HFF-Myc (cell line): ENCODE measurements around the gene CDCP2.

ENCODE experiments used
- DNase-seq: peaks from one replicate; pipeline ENCODE4 v3.0.0-alpha.2; 2011; ENCODE audit warnings: low read depth; ENCODE audit errors: extremely low read depth
- H3K4me3 ChIP-seq: replicated peaks from 2 replicates; pipeline ENCODE4 v1.5.1; 2011; ENCODE audit warnings: low read depth, mild to moderate bottlenecking, control low read depth, low read length
- TF ChIP-seq, protein P1 (sequence below): IDR thresholded peaks from 2 replicates; pipeline ENCODE4 v1.5.1; 2012; ENCODE audit warnings: mild to moderate bottlenecking, low read depth, low read length, control low read depth; ENCODE audit errors: missing control alignments

Gene CDCP2

GRCh38 chr1:54132495-54132894, 20.3 kb downstream of the CDCP2 start:
- TF ChIP-seq, protein P1, sequence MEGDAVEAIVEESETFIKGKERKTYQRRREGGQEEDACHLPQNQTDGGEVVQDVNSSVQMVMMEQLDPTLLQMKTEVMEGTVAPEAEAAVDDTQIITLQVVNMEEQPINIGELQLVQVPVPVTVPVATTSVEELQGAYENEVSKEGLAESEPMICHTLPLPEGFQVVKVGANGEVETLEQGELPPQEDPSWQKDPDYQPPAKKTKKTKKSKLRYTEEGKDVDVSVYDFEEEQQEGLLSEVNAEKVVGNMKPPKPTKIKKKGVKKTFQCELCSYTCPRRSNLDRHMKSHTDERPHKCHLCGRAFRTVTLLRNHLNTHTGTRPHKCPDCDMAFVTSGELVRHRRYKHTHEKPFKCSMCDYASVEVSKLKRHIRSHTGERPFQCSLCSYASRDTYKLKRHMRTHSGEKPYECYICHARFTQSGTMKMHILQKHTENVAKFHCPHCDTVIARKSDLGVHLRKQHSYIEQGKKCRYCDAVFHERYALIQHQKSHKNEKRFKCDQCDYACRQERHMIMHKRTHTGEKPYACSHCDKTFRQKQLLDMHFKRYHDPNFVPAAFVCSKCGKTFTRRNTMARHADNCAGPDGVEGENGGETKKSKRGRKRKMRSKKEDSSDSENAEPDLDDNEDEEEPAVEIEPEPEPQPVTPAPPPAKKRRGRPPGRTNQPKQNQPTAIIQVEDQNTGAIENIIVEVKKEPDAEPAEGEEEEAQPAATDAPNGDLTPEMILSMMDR = no peak
- no peak for DNase-seq
- no peak overlapping the region for H3K4me3 ChIP-seq

DNA sequence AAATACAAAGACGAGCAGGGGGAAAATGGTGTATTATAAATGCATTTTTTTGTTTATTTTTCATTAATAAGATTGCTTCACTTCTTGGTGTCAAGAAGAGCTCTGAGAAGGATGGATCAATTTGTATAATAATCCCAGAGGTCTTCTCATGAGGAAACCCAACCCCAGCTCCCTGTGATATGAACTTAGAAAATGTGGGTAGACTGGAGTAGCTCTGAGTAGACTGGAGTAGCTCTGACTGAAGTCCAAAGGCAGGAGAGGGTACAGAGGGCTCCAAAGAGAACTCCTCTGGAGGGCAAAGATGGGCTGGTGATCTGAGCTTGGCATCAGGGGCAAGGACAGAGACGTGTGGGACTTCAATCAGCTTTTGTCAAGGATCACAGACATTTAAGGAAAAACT, 21.4 kb downstream of the CDCP2 start:
- H3K4me3 ChIP-seq = no peak overlapping the region
- TF ChIP-seq, protein P1 = no peak
- DNase-seq = no peak

DNA sequence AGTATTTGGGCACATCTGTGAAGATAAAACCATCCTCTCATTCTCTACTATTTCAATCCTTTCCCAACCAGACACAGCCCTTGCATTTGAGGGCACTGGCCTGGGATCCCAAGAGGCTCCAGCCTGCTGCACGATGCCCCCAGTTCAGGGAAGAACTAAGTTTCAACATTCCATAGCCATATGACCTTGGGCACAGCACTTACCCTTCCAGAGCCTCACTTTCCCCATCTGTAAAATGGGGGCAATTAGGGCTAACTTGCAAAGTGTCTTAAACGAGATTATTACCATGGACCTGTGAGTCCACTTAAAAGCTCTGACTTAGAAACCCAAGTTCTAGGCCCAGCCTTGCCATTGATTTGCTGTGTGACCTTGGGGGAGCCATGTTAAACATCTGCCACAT, 22.9 kb downstream of the CDCP2 start:
- no peak overlapping the region for H3K4me3 ChIP-seq
- DNase-seq = no peak
- TF ChIP-seq, protein P1 = no peak

- H3K4me3 ChIP-seq = no peak overlapping the region
- TF ChIP-seq, protein P1 = no peak
- DNase-seq = no peak
Measured at GRCh38 chr1:54127594-54128300, 25.1 kb downstream of the CDCP2 start.

- no peak for DNase-seq
- TF ChIP-seq, protein P1 = no peak
- no peak overlapping the region for H3K4me3 ChIP-seq
Measured at GRCh38 chr1:54126271-54126815, 26.5 kb downstream of the CDCP2 start.

GRCh38 chr1:54125386-54126070, 27.3 kb downstream of the CDCP2 start:
- no peak for DNase-seq
- TF ChIP-seq, protein P1 = no peak
- no peak overlapping the region for H3K4me3 ChIP-seq
